Stimulated activated CD4-positive, alpha-beta T cell treated with anti-CD3 and anti-CD28 coated beads, TNF-alpha, amount 100 ng/mL, for 24 hours (primary cell): ENCODE data around the gene CPT2.
A peak's percentile ranks its signal among the peaks of the same experiment; 100 is the strongest.

ENCODE experiments used
- DNase-seq, 3 experiments: peaks; one replicate each; pipeline ENCODE4 v3.0.0-alpha.2; 2020; ENCODE audit warnings: low read depth in 3 of 3

Gene CPT2

DNA sequence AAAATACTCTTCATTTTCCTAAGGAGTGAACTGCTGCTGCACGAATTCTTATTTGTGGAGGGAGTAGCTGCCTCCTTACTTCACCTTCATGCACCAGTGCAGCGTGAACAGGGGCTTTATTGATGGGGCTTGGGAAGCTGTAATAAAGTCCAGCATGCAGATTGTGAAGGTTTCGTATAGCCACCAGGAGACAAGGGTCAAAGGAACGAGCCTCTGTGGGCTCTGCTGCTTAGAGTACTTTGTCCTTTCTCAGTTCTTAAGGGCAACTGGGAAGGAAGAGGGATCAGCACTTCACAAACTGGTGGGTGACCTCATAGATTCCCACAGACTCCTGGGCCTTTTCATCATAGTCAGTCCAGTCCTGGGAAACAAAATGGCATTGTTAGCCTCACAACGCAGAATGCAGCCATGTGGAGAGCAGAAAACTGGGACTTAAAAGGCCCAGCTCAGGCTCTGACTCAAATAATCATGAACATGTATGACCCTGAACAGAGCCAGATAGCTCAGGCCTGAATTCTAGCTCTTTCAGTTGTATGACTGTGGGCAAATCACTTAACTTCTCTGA is 17.8 kb downstream of the CPT2 start:
- no peak for DNase-seq

DNA sequence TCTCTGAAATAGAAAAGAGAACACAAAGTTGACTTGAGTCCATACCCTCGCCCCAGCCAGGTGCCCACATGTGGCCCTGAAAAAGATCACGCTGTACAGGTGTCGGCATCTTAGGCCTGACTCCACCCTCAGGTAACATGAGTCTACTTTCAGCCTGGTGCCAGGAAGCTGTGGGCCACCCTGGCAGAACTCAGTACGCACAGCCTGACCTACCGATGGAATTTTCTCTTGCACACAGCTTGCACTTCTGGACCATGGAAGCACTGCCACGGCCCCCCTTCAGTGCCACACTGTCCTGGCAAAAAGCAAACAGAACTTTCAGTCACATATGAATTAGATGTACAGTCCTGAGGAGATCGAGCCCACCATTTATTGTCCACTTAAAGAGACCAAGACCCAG is 21.6 kb downstream of the CPT2 start:
- DNase-seq = no peak

DNA sequence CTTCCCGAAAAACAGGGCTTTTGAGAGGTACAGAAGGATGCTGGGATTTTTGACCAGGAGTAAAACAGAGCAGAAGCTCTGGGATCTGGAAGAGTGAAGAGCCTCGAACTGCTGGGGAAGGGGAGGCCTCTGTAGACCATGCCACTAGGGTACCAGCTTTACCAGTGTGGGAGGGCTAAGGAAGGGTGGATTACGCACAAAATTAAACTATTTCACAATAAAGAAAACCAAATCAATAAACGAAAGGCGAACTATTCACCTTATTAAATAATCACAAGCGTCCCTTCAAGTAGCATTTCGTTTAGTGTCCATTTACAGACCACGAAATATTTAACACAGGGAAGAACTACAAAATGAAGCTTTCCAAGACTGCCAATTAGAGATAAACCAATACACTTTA is 23.1 kb downstream of the CPT2 start:
- DNase-seq = no peak

DNA sequence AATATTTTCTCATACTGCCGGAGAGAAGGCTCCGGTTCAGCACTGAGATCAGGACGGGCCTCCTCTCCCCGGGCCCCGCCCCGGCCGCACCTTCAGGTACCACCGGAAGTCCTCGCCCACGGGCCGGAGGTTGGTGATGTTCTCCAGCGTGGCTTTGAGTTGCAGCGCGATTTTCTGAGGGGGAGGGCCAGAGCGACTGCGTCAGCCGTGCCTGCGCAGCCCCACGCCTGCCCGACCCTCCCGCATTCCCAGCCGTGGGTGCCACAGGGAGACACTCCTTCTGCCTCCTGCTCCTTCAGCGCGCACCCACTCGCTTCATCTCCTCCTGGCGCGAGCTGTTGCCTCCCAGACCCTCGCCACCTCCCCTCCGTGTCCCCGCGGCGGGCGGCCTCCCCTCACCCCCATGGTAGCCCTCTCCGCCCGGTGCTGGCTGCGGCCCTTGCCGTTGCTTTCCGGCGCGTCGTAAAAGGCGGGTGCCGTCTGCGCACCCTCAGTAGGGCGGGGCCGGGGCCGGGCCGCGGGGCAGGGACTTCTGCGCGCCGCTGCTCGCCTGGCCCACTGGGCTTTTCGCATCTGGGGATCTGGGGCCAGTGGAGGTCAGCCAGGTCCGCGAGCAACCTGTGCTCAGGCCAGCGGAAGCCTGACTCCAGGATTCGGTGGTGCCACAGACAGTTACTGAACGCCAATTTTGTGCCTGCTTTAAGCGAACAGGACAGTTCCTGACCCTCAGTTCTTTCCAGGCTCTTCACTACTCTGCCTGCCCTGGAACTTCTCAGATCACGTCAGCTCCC is 23.7 kb downstream of the CPT2 start, which contains the start of gene CZIB:
CZIB (minus strand) TSS at position 464 of the 791 bp plus-strand sequence; CDS start at position 405, 59 bp downstream.
- DNase-seq = peak; percentile 88 to 96 (median 90)

DNA sequence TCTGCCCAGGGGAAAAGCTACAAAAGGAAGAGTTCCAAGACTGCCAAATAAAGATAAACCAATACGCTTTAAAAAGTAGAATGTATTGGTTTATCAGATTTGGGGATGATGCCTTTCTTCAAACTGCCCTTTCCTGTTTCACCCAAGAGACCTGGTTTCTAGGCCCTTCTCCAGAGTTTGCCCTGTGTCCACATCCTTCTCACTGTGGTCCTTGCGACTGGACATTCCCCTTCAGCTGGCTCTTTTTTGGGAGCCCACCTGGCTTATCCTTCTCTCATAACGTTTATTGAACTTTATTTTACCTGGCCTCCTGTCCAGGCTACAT is 24.3 kb downstream of the CPT2 start:
- no peak for DNase-seq

DNA sequence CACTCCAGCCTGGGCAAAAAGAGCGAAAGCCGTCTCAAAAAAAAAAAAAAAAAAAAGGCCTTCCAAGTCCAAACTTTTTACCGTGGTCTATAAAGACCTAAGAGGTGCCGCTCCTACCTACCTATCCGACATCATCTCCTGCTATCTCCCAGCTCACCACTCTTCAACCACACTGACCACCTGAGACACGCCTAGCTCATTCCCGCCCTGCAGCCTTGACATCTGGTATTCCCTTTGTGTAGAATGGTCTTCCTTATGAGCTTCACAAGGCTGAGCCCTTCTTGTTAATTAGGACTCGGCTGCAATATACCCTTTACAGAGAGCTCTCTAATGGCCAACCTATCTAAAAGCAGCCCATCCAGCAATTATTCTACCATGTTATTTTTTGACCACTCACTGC is 41.0 kb downstream of the CPT2 start:
- DNase-seq = no peak

DNA sequence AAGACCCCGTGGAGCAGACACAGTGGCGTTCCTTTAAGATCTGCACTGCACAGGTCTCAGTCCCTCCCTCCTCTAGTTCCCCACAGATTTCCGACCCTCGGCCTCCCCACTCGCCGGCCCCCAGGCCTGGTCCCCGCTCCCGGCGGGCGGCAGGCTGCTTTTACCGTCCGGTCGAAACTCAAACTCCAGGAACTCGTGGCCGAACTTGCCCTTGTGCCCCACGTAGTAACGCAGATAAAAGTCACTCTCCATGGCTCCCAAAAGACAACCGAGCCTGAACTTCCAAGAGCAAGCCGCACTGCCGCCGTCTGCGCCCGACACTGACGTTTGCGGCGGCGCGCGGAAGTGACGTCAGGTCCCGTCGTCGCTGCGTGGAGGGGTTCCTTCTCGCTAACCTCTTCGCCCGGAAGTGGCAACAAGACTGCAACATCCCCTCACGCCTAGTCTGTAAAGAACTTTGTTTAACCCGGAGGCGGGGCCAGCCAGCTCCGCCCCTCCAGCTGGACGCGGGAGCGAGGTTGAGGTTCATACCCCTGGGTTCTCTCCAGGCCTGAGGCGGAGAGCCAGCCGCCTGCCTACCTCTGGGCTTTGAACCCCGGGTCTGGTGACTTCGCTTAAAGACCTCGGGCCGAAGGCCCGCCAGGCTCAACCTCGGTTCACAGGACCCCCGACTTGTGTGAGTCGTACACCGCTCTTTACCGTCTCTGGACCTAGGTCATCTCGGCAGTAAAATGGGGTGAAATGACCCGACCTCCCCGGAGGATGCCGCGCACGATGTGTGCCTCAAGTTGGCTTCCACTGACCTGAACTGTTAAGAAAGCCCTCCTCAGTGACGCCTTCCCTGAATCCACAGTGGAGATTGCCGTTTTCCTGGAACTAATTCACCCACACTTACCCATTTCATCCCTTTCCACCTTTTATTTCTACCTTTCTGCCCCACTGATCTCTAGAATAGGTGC is 41.9 kb downstream of the CPT2 start, which contains the start of gene MAGOH:
MAGOH (minus strand) TSS at position 322 of the 959 bp plus-strand sequence; CDS start at position 252, 70 bp downstream.
- peak; percentile 90 to 93 (median 93) for DNase-seq

DNA sequence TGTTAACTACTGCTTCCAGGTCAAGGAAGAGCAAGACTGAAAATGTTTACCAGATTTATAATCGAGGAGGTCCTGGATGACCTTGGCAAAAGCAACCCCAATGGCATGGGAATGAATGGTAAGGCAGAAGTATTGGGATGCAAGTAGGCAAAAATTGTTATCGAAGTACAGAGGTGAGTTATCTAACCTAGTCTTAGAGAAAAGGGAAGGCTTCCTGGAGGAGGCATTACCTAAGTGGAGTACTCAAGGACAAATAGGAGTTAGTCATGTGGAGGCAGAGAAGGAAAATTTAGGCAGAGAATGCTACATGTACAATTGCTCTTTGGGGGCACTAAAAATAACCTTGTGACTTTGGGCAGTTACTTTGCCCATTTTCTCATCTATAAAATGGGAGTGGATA is 45.2 kb downstream of the CPT2 start:
- DNase-seq = no peak

DNA sequence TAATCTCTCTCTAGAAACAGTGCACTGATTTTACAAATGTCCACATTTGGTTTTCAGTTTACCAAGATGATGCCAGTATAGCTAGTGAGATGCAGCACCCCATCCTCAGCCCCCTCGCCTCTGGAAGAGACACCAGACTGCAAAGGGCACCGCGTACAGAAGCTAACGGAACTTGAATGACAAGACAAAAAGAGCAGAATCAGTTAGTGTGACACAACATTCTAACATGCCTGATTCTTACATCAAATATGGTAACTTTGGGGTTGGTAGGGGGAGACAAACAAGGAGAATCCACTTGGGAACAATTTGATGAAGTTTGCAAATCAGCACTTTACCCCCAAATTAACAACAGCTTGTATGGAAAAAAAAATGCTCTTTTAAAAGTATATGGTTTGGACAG is 45.8 kb downstream of the CPT2 start:
- no peak for DNase-seq

DNA sequence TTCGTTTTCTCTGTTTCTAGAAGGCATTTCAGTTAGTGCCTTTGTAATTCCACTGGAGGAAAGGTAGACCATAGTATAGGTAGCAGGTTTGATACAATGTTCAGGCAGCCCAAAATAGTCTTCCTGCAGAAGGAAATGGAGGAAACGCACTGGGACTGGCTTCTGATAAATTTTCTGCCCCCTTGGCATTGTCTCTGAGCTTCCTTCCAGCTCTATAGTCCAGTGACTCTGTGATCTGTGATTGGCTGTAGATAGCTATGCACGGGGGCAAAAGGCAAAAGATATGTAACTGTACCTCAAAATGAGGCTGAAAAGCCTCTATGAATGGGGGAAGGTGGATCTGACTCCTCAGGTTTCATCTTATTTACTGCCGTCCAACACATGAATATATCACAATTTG is 47.5 kb downstream of the CPT2 start:
- no peak for DNase-seq

DNA sequence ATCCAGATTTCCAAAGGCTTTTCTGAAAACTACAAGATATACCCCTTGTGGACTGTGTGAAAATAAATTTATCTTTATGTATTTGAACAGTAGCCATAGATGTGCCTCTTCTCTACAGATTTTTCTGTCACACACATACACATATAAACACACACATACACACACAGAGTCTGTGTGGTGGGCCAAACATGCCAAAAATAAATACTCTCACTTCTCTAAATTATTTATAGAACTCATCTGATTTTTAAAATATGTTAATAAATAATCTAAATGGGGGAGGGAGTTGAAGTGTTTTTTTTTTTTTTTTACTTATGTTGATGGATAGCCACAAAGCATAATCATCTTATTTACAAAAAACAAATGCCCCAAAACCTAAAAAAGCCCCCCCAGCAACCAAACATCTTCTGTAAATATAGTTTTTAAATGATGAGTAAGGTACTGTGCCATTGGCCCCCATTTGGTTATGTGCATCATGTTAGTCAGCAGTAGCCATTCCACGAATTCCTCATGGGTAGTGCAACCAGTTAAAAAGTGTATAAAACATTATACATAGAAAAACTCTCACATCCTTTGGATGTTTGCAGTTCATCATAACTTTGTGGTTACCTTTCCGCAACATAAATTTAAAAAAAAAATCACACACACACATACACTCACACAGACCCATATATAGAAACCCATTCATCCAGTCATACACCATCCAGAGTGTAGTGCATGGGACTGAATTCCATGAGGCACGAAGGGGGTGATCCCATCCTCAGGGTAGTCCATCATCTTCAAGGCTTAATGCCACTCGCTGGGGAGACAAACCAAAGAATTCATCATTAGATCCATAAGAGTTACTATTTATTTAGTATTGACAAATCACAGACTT is 49.9 kb downstream of the CPT2 start:
- no peak for DNase-seq

DNA sequence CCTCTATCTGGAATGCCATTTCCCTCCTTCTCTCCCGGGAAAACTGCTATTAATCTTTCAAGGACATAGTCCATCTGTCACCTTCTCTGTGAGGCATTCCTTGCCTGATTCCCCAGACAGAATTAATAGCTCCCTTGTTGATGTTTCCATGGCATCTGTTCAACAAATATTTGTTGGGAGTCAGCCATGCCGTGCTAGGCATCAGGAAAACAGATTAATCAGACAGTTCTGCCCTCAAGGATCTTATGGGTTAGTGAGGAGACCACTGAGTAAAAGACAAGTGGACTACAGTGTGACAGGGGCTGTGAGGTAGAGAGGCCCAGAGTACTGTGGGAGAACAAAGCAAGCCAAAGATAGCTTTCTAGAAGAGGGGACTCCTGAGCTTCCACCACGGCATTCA is 53.1 kb downstream of the CPT2 start:
- no peak for DNase-seq

DNA sequence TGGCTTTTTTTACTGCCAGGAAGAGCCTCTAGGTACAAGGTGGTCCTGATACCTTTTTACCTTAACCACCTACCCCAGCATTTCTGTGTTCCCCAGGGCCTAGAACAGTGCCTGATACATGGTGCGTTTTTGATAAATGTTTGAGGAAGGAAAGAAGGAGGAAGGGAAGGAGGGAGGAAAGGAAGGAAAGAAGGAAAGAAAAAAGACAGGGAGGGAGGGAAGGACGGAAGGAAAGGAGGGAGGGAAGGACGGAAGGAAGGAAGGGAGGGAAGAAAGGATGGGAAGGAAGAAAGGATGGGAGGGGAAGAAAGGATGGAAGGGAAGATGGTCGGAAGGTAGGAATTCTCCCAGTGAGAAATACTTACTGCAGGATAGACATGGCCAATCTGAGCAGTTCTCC is 53.7 kb downstream of the CPT2 start:
- no peak for DNase-seq

DNA sequence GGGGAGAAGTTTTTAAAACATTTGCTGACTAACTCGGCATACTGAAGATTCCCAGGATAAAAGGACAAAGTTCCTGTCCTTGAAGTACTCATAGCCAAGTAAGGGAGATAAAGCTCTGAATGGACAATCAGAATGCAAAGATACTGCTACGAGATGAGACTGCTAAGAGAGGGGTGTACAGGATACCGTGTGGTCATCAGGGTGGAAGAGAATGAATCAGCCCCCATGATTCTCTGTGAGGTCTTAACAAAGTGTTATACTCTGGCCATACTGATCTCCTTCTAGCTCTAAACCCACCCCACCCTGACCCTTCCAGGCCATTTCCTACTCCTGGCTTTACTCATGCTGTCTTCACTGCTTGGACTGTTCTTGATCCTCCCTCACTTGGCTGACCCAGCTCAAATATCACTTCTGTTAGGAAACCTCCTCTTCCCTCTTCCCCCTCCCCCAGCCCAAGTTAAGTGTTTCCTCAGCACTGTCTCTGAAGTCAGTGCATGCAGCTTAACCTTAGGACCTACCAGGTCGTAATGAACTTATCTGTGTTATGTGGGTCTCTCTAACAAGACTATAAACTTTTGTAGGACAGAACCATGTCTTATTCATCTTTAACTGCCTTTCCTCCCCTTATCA is 57.5 kb downstream of the CPT2 start:
- DNase-seq = no peak

DNA sequence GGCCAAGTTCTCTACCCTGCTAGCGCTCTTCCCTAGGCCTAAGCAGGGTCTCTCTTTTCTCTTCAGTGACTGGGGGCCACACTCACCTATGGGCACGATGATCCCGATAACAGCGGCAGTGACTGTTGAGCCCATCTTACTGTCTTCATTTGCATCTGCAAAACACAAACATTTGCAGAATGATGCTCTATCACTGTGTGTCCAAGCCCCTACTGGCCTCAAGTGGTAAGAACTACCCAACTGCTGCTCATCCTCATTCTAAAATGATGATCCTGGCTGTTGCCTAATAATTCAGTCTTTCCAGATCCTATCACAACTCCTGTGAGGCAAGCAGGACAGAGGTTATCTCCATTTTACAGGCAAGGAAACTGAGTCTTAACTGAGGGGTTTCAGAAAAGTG is 58.4 kb downstream of the CPT2 start:
- DNase-seq = no peak

DNA sequence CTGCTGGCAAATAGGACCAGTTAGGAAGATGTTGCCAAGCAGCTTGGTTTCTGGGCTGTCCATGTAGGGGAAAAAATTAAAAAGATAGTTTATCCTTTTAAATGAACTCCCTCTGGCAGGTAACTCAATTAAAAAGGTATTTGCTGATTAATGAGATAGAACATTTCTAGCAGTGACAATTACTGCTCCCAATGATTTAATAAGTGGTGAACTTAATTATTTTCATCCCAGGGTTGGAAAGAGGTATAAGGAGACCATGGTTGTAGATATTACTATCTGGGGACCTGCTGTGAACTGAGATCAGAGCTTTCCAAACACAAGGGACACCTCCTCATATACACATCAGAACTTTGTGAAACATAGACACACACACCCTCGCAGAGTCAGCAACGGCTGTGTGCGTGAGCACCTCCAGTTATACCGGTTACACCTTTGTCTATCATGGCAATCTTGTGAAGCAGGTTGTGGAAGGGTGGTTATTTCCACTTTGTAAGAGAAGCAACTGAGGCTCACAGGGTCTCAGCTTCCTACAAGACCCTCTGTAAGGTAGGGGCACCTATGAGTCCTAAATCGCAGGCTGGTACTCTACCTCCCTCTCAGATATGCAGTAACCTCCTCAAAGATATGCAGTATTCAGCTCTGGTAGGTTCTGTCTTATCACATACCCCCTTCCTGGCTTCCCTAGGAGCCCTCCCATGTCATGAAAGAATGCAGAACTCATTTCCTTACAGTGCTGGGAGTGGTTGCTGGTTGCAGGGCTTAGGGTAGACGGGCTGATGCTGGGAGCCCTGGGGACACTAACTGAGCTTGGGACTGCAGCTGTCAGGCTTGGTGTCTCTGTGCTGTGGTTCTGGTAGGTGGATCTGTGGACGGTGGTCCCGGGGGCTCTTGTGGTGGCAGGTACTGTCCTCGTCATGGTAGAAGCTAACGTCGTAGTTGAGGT is 60.2 kb downstream of the CPT2 start:
- DNase-seq = no peak

DNA sequence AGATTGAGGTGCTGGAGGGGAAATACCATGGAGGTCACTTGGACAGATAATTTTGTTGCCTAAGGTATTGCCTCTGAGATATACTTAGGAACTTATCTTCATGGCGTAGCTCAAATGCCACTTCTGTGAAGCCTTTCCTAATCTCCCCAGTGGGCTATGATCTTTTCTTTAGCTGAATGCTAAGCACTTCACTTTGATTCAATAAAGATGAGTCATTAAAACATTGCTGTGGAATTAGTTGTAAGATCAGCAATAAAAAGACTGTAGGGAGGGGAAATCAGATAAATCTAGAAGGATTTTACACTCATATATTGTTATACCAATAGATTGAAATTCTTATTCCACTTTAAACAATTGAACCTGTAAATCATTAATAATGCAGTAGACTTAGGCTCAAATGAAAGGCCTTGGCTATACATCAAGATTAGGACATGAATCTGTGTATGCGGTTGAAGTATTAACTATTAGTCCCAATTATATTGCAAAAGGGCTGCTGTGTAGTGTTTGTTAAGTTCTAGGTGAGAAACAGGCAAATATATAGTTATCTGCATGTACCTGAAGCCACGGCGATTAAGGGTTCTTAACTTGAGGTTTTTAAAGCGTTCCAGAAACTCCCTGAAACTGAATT is 60.9 kb downstream of the CPT2 start:
- no peak for DNase-seq

DNA sequence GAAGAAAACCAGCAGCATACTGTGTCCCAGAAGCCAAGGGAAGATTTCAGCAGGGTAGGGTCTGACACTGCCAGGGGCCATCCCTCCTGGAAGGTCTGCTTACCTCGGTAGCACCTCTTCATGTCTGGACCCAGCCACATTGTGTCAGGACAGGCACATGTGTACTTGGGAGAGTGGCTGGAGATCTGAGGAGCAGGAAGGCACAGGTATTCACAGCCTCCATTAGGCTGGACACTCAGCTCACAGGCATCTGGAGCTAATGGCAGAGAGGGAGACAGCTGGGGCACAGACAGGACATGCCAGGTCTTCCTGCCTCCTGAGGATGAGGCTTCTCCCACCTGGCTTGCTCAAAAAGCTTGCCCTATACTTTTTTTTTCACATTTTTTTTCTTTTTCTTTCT is 61.6 kb downstream of the CPT2 start:
- DNase-seq = no peak

DNA sequence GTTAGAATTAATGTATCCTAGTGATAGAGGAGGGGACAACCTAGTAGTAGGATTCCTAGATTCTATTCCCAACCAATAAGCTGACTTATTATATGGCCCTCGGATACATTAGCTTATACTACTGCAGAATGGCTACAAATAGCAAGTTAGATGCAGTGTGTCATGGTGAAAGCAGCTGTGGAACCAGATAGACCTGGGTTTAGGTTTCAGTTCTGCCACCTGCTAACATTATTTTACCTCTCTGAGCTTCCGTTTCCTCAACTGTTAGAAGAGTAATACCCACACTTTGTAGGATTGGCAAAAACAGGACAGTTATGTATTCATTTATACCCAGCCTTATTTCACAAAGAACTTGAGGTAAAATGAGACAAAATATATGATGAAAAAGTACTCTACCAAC is 63.3 kb downstream of the CPT2 start:
- no peak for DNase-seq
